Measurements from ENCODE around the gene RMDN2. TPM values are rescaled to one million over a fixed set of nuclear protein-coding genes. Genes with fewer than 3 reads are reported as not detected.

Gene RMDN2
- total and polyA plus RNA-seq, 9 of the 15 experiments (the other 6 are each of a cell fraction or from before 2014, with no cell fraction given): 1.5 to 4.3 (median 2.3) TPM

GRCh38 chr2:37976411-37976810 is 51.3 kb downstream of the RMDN2 start (continued):
- no peak for TF ChIP-seq RCOR1 (IDR thresholded peaks at IDR 0.05; ENCODE audit: borderline replicate concordance in 1 of 2, low read depth in 2 of 2, low read length in 2 of 2)

- H4K20me1 ChIP-seq (replicated peaks; ENCODE audit: control insufficient read depth, insufficient read depth, low read length): no peaks in the 10 kb centered on the region
- ChIA-PET CTCF (ENCODE audit: low intra/inter-chr PET ratio) (interaction anchor here (1.3 to 1.9 kb wide), 3 partner anchors 133 to 292 kb away, joined by 3 to 8 read pairs (median 7); no protein-coding TSS in a partner anchor), POLR2A (interaction anchor here (1.0 kb wide), 1 partner anchor 15 kb away, joined by 4 read pairs; no protein-coding TSS in a partner anchor)
- DNase-seq (ENCODE audit: extremely low read depth in 1 of 4, low spot score in 3 of 4): peak; percentile 27 to 70 (median 36)
- no peak overlapping the region for H3K27ac ChIP-seq (ENCODE audit: extremely low read depth, low read depth, low read length)
- no peak overlapping the region for H3K9ac ChIP-seq (ENCODE audit: insufficient read depth in 1 of 2, low read depth in 2 of 2, low read length in 2 of 2)
- 0 out of 5 replicates have a peak, but pooled peaks cover 0 to 4% of the 10 kb centered on the region in 2 experiments for H3K4me1 ChIP-seq (replicated peaks in 1 of 2; ENCODE audit: control insufficient read depth in 2 of 2, insufficient read depth in 2 of 2, low read length in 2 of 2)
- peak overlapping the region; percentile 77 for H2AFZ ChIP-seq (ENCODE audit: low read depth, low read length)
- H3K9me3 ChIP-seq (replicated peaks; ENCODE audit: control insufficient read depth, insufficient read depth, low read depth, low read length): no peaks in the 10 kb centered on the region
- H3K4me3 ChIP-seq: no peak overlapping the region
- H3K4me2 ChIP-seq (ENCODE audit: insufficient read depth, low read length): no peak overlapping the region; the same call in 1 of the 2 replicates
- H3K27me3 ChIP-seq (ENCODE audit: control insufficient read depth in 2 of 2, insufficient read depth in 2 of 2, low read length in 2 of 2): no peaks in the 10 kb centered on the region; a peak in 1 of 5 replicates
- peak; percentile 91 for FAIRE-seq
- no peaks in the 10 kb centered on the region for H3K9me1 ChIP-seq (ENCODE audit: control insufficient read depth, insufficient read depth, low read length)
- intact Hi-C loops (cut with micrococcal nuclease): loop anchor here (1.0 to 5.0 kb wide), 4 partner anchors 133 to 585 kb away; no protein-coding TSS in a partner anchor
- H3K79me2 ChIP-seq (ENCODE audit: control insufficient read depth, insufficient read depth, low read length): no peaks in the 10 kb centered on the region
- WGBS (ENCODE audit: insufficient coverage, low coverage, missing lambda C conversion rate): 4% methylated on average over 3 of the region's 3 CpGs
- in situ Hi-C loops (cut with MboI): loop anchor here (10.0 to 25.0 kb wide), 2 partner anchors 293 to 755 kb away; no protein-coding TSS in a partner anchor
- peak; percentile 59; the same call in 2 of the 3 replicates for ATAC-seq
- H3K36me3 ChIP-seq (ENCODE audit: control insufficient read depth, insufficient read depth, low read length): no peaks in the 10 kb centered on the region
- no TSS peak for BruUV-seq (replicated peaks)
- TF ChIP-seq C11orf30 (IDR thresholded peaks at IDR 0.05; ENCODE audit: low read depth) (no peak), TRIM24 (IDR thresholded peaks at IDR 0.05) (no peak), GATAD2A (IDR thresholded peaks at IDR 0.05) (no peak), SMC3 (conservative IDR thresholded peaks at IDR 0.05; ENCODE audit: insufficient read depth, low read depth, low read length) (peak; percentile 44; the same call in 1 of the 2 replicates), ZNF79 (CRISPR knock-in tag; IDR thresholded peaks at IDR 0.05; ENCODE audit: low read depth) (no peak), ZBTB9 (CRISPR knock-in tag; IDR thresholded peaks at IDR 0.05) (no peak), ZHX1 (conservative IDR thresholded peaks at IDR 0.05; ENCODE audit: low read length) (no peak), DEAF1 (CRISPR knock-in tag; IDR thresholded peaks at IDR 0.05) (peak; percentile 47), BRD4 (IDR thresholded peaks at IDR 0.05) (no peak), PTTG1 (tag; IDR thresholded peaks at IDR 0.05; ENCODE audit: low read depth) (no peak), ZFP36 (IDR thresholded peaks at IDR 0.05; ENCODE audit: low read depth, low read length, partially characterized antibody) (no peak), ZBTB43 (CRISPR knock-in tag; IDR thresholded peaks at IDR 0.05) (no peak), POLR2AphosphoS2 (IDR thresholded peaks at IDR 0.05; ENCODE audit: low read length) (no peak)
Observed at GRCh38 chr2:37982147-37982582, 57.1 kb downstream of the RMDN2 start.

All from K562 (cell line).